Measurements from ENCODE around the gene ASCC3. TPM values are rescaled to one million over a fixed set of nuclear protein-coding genes. Genes with fewer than 3 reads are reported as not detected.
A peak's percentile ranks its signal among the peaks of the same experiment; 100 is the strongest.

The ASCC3 gene
- total and polyA plus RNA-seq, 4 donors: 12.8 to 32.7 (median 16.4) TPM

DNA sequence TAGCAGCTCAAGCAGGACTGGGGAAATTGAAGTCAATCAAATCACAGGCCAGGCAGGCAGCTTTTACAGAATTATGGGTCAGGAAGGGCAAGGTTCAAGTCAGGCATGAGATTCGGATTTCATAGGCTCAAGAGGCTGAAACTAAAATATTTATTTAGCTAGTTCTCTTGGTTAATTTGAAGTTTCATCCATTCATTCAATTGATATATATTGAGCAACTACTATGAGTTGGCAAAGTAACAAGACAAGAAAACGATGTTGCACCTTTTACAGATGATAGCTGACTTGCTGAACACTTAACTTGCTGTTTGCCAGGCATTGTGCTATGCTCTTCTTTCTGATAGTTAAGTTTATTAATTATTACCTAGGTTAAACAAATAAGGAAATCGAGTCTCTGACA is 20.5 kb upstream of the ASCC3 start (continued):
- peak; percentile 4 for TF ChIP-seq TAF1 (conservative IDR thresholded peaks at IDR 0.05)
- TF ChIP-seq ZBTB33 (IDR thresholded peaks at IDR 0.05): peak; percentile 20
- peak; percentile 23 for TF ChIP-seq FOXA2 (IDR thresholded peaks at IDR 0.05)
- TF ChIP-seq HNF4G (IDR thresholded peaks at IDR 0.05): peak; percentile 31

GRCh38 chr6:100899202-100899601 is 18.1 kb upstream of the ASCC3 start:
- Histone ChIP-seq H3K36me3 (ENCODE audit: control insufficient read depth in 4 of 4, insufficient read depth in 3 of 4, low read depth in 1 of 4, low read length in 3 of 4) (no peaks in the 10 kb centered on the region), H3K4me1 (ENCODE audit: control insufficient read depth in 4 of 4, insufficient read depth in 4 of 4, low read length in 3 of 4) (peaks cover 0 to 3% (median 0%) of the 10 kb centered on the region in 4 donors), H3K9ac (ENCODE audit: low read depth in 1 of 2, low read length in 2 of 2) (no peak overlapping the region), H3K9me3 (ENCODE audit: control insufficient read depth in 4 of 4, low read length in 3 of 4) (peaks cover 0 to 10% (median 2%) of the 10 kb centered on the region in 4 donors), H3K27ac (ENCODE audit: low read depth in 1 of 2, low read length in 2 of 2) (no peak overlapping the region), H3K27me3 (ENCODE audit: control insufficient read depth in 4 of 4, insufficient read depth in 4 of 4, low read length in 3 of 4) (no peaks in the 10 kb centered on the region), H3K4me3 (ENCODE audit: low read depth in 1 of 3, low read length in 3 of 3) (no peak overlapping the region)
- TF ChIP-seq FOXA1 (IDR thresholded peaks at IDR 0.05): no peak
- WGBS: 85% methylated on average over 3 of the region's 3 CpGs
- no peak for DNase-seq (ENCODE audit: low spot score)

DNA sequence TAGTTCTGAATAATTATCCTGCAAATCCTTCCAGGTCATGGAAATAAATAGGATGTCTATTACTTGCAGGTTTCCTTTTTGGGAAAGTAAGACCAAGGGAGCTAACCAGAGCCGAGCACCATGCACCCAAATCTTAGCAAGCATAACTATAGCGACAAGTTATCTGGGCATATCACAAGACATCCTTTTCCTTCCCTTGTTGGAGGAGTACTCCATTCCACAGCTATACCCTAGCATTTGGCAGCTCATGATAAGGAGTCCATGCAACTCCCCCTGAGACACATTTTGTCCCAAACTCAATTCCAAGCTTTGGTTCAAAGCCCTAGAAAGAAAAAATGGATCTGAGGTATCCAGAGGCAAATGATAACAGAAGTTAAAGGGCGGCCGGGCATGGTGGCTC is 16.5 kb upstream of the ASCC3 start:
- Histone ChIP-seq H3K4me3 (ENCODE audit: low read depth in 1 of 3, low read length in 3 of 3) (no peak overlapping the region), H3K27me3 (ENCODE audit: control insufficient read depth in 4 of 4, insufficient read depth in 4 of 4, low read length in 3 of 4) (no peaks in the 10 kb centered on the region), H3K9ac (ENCODE audit: low read depth in 1 of 2, low read length in 2 of 2) (no peak overlapping the region), H3K4me1 (ENCODE audit: control insufficient read depth in 4 of 4, insufficient read depth in 4 of 4, low read length in 3 of 4) (peaks cover 0 to 3% (median 0%) of the 10 kb centered on the region in 4 donors), H3K27ac (ENCODE audit: low read depth in 1 of 2, low read length in 2 of 2) (no peak overlapping the region), H3K36me3 (ENCODE audit: control insufficient read depth in 4 of 4, insufficient read depth in 3 of 4, low read depth in 1 of 4, low read length in 3 of 4) (no peaks in the 10 kb centered on the region), H3K9me3 (ENCODE audit: control insufficient read depth in 4 of 4, low read length in 3 of 4) (peaks cover 0 to 10% (median 2%) of the 10 kb centered on the region in 4 donors)
- DNase-seq (ENCODE audit: low spot score): no peak
- TF ChIP-seq, protein P1, sequence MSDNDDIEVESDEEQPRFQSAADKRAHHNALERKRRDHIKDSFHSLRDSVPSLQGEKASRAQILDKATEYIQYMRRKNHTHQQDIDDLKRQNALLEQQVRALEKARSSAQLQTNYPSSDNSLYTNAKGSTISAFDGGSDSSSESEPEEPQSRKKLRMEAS (IDR thresholded peaks at IDR 0.05): no peak
- TF ChIP-seq RAD21 (IDR thresholded peaks at IDR 0.05): no peak
- TF ChIP-seq SP1 (IDR thresholded peaks at IDR 0.05): no peak
- no peak for TF ChIP-seq ZBTB33 (IDR thresholded peaks at IDR 0.05)
- no peak for TF ChIP-seq YY1 (IDR thresholded peaks at IDR 0.05)
- no peak for TF ChIP-seq JUND (IDR thresholded peaks at IDR 0.05)
- TF ChIP-seq RXRA (IDR thresholded peaks at IDR 0.05): no peak
- no peak for TF ChIP-seq EGR1 (IDR thresholded peaks at IDR 0.05; ENCODE audit: low read depth in 2 of 2)
- TF ChIP-seq HNF4G (IDR thresholded peaks at IDR 0.05): no peak
- TF ChIP-seq, protein P2, sequence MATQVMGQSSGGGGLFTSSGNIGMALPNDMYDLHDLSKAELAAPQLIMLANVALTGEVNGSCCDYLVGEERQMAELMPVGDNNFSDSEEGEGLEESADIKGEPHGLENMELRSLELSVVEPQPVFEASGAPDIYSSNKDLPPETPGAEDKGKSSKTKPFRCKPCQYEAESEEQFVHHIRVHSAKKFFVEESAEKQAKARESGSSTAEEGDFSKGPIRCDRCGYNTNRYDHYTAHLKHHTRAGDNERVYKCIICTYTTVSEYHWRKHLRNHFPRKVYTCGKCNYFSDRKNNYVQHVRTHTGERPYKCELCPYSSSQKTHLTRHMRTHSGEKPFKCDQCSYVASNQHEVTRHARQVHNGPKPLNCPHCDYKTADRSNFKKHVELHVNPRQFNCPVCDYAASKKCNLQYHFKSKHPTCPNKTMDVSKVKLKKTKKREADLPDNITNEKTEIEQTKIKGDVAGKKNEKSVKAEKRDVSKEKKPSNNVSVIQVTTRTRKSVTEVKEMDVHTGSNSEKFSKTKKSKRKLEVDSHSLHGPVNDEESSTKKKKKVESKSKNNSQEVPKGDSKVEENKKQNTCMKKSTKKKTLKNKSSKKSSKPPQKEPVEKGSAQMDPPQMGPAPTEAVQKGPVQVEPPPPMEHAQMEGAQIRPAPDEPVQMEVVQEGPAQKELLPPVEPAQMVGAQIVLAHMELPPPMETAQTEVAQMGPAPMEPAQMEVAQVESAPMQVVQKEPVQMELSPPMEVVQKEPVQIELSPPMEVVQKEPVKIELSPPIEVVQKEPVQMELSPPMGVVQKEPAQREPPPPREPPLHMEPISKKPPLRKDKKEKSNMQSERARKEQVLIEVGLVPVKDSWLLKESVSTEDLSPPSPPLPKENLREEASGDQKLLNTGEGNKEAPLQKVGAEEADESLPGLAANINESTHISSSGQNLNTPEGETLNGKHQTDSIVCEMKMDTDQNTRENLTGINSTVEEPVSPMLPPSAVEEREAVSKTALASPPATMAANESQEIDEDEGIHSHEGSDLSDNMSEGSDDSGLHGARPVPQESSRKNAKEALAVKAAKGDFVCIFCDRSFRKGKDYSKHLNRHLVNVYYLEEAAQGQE (IDR thresholded peaks at IDR 0.05): no peak
- TF ChIP-seq GABPA (IDR thresholded peaks at IDR 0.05 in 1 of 2, conservative IDR thresholded peaks at IDR 0.05 in 1 of 2): no peak
- TF ChIP-seq, protein P3, sequence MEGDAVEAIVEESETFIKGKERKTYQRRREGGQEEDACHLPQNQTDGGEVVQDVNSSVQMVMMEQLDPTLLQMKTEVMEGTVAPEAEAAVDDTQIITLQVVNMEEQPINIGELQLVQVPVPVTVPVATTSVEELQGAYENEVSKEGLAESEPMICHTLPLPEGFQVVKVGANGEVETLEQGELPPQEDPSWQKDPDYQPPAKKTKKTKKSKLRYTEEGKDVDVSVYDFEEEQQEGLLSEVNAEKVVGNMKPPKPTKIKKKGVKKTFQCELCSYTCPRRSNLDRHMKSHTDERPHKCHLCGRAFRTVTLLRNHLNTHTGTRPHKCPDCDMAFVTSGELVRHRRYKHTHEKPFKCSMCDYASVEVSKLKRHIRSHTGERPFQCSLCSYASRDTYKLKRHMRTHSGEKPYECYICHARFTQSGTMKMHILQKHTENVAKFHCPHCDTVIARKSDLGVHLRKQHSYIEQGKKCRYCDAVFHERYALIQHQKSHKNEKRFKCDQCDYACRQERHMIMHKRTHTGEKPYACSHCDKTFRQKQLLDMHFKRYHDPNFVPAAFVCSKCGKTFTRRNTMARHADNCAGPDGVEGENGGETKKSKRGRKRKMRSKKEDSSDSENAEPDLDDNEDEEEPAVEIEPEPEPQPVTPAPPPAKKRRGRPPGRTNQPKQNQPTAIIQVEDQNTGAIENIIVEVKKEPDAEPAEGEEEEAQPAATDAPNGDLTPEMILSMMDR (IDR thresholded peaks at IDR 0.05; ENCODE audit: low read depth, low read length, missing input control): no peak
- no peak for TF ChIP-seq FOXA1 (IDR thresholded peaks at IDR 0.05)
- no peak for TF ChIP-seq NR2F2 (IDR thresholded peaks at IDR 0.05)
- TF ChIP-seq HNF4A (conservative IDR thresholded peaks at IDR 0.05): no peak
- WGBS: 98% methylated on average over 4 of the region's 4 CpGs

Measured in liver (tissue), 9 donors.